Fibroblast of the aortic adventitia (primary cell): ENCODE results near the gene ERMAP. TPM values are rescaled to one million over a fixed set of nuclear protein-coding genes. Genes with fewer than 3 reads are reported as not detected.

ENCODE experiments used
- DNase-seq: peaks from one replicate; pipeline ENCODE4 v3.0.0-alpha.2; 2010; ENCODE audit warnings: low read depth
- H3K4me3 ChIP-seq: 2 replicates; pipeline ENCODE4 v1.5.1; 2011; ENCODE audit warnings: low read depth, mild to moderate bottlenecking, control low read depth, low read length, moderate library complexity
- total RNA-seq: library from RNA; depleted of rRNA; stranded (reverse); fragments of >200 nt; gene quantifications from 2 replicates; pipeline ENCODE4 v1.2.3, GENCODE V29; 2012; ENCODE audit warnings: low replicate concordance
- TF ChIP-seq, protein P1 (sequence below): IDR thresholded peaks from 2 replicates; pipeline ENCODE4 v1.5.1; 2011; ENCODE audit warnings: mild to moderate bottlenecking, low read length, control low read depth, inconsistent platforms; ENCODE audit not compliant: insufficient read depth

Gene ERMAP, protein sequence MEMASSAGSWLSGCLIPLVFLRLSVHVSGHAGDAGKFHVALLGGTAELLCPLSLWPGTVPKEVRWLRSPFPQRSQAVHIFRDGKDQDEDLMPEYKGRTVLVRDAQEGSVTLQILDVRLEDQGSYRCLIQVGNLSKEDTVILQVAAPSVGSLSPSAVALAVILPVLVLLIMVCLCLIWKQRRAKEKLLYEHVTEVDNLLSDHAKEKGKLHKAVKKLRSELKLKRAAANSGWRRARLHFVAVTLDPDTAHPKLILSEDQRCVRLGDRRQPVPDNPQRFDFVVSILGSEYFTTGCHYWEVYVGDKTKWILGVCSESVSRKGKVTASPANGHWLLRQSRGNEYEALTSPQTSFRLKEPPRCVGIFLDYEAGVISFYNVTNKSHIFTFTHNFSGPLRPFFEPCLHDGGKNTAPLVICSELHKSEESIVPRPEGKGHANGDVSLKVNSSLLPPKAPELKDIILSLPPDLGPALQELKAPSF
- 9.3 and 16.3 TPM in 2 replicates for total RNA-seq

DNA sequence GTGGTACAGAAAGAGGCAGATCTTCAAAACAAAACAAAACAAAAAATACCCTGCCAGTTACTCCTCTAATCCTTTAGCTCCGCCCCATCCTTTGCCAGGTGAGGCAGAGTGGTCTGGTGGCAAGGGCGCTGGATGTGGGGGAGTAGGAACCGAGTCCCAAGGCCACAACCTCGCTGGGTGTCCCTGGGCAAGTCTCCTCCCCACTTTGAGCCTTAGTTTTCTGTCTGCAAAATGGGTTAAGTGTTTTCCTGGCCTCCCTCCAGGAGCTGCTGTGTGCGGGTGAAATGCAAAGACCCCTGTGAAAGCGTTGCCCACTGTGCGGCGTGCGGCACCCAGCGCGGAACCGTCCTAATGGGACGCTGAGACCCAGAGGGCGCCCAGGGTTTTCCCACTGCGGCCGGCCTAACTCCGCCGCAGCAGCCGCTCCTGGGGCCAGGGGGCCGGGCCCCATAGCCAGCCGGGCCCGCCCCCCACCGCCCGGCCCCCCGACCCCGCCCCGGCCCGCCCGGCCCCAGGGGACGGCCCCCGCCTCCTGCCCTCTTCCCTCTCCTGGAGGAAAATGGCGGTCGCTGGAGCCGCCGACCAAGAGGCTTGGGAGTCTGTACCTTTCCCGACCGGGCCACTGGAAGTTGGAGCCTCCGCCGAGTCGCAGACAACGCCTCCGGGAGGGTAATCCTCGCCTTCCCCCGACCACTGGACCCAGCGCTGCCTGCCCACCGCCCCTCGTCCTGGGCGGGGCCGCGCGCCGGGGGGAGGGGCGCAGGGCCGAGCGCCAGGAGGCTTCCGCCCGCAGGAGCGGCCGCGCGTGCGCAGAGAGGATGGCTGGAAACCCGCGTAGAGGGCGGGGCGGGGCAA is at the start of gene ERMAP, which contains the start of gene SVBP:
TSS of gene ERMAP (plus strand) at position 538 of the 855 bp plus-strand sequence. CDS start 13,327 bp downstream, outside the sequence.
TSS of gene SVBP (minus strand) at position 813 of the 855 bp plus-strand sequence. CDS start 853 bp downstream, outside the sequence.
- TF ChIP-seq, protein P1, sequence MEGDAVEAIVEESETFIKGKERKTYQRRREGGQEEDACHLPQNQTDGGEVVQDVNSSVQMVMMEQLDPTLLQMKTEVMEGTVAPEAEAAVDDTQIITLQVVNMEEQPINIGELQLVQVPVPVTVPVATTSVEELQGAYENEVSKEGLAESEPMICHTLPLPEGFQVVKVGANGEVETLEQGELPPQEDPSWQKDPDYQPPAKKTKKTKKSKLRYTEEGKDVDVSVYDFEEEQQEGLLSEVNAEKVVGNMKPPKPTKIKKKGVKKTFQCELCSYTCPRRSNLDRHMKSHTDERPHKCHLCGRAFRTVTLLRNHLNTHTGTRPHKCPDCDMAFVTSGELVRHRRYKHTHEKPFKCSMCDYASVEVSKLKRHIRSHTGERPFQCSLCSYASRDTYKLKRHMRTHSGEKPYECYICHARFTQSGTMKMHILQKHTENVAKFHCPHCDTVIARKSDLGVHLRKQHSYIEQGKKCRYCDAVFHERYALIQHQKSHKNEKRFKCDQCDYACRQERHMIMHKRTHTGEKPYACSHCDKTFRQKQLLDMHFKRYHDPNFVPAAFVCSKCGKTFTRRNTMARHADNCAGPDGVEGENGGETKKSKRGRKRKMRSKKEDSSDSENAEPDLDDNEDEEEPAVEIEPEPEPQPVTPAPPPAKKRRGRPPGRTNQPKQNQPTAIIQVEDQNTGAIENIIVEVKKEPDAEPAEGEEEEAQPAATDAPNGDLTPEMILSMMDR, result no peak
- peak; percentile 82 for DNase-seq
- peak within 1 kb of the TSS; percentile 83 for H3K4me3 ChIP-seq

DNA sequence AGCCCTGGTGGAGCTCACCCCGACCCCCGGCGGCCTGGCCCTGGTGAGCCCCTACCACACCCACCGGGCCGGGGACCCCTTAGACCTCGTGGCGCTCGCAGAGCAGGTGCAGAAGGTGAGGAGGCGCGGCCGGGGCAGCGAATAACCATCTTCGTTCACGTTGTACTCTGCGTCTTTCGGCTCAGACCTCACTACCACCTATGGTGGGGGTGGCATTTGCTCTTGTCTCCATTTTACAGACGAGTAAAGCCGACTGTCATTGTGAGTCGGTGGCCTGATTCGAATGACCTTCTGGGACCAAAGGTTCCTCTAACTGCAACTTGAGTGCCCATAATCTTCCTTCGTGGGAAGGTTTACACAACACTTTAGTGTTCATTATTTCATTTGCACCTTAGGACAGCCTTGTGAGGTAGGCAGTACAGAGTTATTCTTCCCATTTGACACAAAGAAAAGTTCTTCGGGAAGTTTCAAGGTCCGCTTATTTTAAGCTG is 49.4 kb upstream of the ERMAP start:
- no peak for DNase-seq
- TF ChIP-seq, protein P1, result no peak

DNA sequence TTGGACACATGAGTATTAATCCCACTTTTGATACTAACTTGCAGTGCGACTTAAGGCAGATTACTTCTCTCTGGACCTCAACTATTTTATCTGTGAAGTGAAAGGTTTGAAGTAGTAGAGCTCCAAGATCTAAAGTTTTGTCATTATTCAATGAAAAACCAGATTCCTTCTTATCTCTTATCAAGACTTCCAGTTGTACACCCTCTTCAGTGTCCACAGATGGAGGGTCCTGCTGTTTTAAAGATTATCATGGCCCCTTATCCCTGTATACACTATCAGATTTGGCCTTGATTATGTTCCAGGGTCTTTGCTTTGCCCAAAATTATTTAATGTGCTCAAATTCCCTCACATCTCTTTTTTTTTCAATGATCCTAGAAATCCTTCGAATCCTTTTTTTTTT is 48.8 kb upstream of the ERMAP start:
- H3K4me3 ChIP-seq, result peak overlapping the region; percentile 93
- TF ChIP-seq, protein P1, result no peak
- no peak for DNase-seq

More for the DNA sequence above, 49.4 kb upstream of the ERMAP start:
- H3K4me3 ChIP-seq, result peak overlapping the region; percentile 93

DNA sequence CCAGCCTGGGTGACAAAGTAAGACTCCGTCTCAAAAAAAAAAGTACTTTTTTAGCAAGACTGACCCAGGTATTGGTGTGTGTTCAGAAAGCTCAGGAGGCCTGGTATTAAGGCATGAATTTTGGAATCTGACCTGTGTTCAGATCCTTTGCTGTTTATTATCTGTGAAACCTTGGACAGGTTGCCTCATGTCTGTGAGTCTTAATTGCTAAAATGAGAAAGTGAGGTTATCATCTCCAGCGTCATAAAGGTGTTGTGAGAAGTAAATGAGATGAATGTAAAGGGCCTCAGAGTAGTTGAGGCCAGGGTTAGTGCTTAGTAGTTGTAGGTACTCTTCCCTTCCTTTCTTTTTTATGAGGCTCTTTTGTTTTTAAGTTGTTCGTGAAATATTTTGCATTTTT is 47.1 kb upstream of the ERMAP start:
- TF ChIP-seq, protein P1, result no peak
- no peak overlapping the region for H3K4me3 ChIP-seq
- no peak for DNase-seq

DNA sequence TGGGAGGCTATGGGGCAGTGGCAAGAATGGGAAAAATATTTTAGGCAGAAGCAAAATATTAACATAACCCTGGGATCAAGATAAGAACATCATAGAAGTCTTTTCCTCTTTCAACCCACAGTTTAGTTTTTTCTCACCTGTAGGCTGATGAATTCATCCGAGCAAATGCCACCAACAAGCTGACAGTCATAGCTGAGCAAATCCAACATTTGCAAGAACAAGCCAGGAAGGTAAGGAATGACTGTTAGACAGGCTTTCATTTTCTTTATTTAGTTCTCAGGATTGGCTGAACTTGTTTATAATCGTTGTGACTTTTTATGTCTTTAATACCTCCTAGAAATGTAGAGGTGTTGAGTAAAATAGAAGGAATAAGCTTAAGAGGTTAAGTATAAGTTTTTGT is 43.5 kb upstream of the ERMAP start:
- no peak for DNase-seq
- TF ChIP-seq, protein P1, result no peak
- H3K4me3 ChIP-seq, result no peak overlapping the region

DNA sequence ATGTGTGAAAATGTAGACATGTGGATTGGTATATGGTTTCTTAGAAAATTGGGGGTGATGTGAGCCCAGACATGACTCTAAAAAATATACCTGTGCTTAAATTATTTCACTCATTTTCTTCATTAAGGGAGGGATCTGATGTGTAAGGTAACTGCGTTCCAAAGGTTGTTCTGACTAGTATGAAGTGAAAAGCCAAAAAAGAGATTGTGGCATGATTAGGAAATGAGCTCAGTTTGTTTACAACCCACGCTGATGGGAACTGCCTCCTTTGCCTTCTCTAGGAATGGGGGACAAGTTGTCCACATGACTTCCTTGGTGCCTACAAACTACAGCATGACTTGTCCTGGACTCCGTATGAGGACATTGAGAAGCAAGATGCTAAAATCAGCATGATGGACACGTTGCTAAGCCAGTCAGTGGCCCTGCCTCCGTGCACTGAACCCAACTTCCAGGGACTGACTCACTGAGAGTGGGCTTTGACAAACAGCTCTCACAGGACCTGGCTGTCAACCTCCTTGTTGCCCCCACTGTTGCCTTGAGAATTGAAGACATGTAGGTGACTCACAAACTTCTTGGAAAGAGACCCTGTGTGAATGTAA is 41.9 kb upstream of the ERMAP start:
- H3K4me3 ChIP-seq, result no peak overlapping the region
- DNase-seq, result no peak
- TF ChIP-seq, protein P1, result no peak
